ENCODE measurements around the gene ASTL. TPM values are rescaled to one million over a fixed set of nuclear protein-coding genes. Genes with fewer than 3 reads are reported as not detected.

The ASTL gene
- total RNA-seq, 1 donor from 2014 or later, result not detected

- no peak for DNase-seq (ENCODE audit: extremely low spot score, unreplicated experiment)
- Mint-ChIP-seq H3K36me3 (ENCODE audit: unreplicated experiment) (no peaks in the 10 kb centered on the region), H3K27me3 (ENCODE audit: unreplicated experiment) (peaks cover 46% of the 10 kb centered on the region), H3K27ac (ENCODE audit: unreplicated experiment) (no peak overlapping the region), H3K9me3 (ENCODE audit: unreplicated experiment) (no peaks in the 10 kb centered on the region), H3K4me3 (ENCODE audit: unreplicated experiment) (no peak overlapping the region), H3K4me1 (ENCODE audit: unreplicated experiment) (peaks cover 6% of the 10 kb centered on the region)
- TF ChIP-seq CTCF (IDR thresholded peaks at IDR 0.05), result no peak
Observed at GRCh38 chr2:96120991-96121390, 17.3 kb downstream of the ASTL start.

GRCh38 chr2:96120091-96120720, 18.1 kb downstream of the ASTL start:
- TF ChIP-seq CTCF (IDR thresholded peaks at IDR 0.05), result no peak
- H3K36me3 Mint-ChIP-seq (ENCODE audit: unreplicated experiment), result no peaks in the 10 kb centered on the region
- no peak for DNase-seq (ENCODE audit: extremely low spot score, unreplicated experiment)
- no peaks in the 10 kb centered on the region for H3K9me3 Mint-ChIP-seq (ENCODE audit: unreplicated experiment)
- no peak overlapping the region for H3K27ac Mint-ChIP-seq (ENCODE audit: unreplicated experiment)
- peaks cover 47% of the 10 kb centered on the region for H3K27me3 Mint-ChIP-seq (ENCODE audit: unreplicated experiment)
- H3K4me1 Mint-ChIP-seq (ENCODE audit: unreplicated experiment), result peaks cover 6% of the 10 kb centered on the region
- H3K4me3 Mint-ChIP-seq (ENCODE audit: unreplicated experiment), result no peak overlapping the region

- H3K9me3 Mint-ChIP-seq (ENCODE audit: unreplicated experiment), result no peaks in the 10 kb centered on the region
- DNase-seq (ENCODE audit: extremely low spot score, unreplicated experiment), result no peak
- H3K27ac Mint-ChIP-seq (ENCODE audit: unreplicated experiment), result no peak overlapping the region
- H3K4me3 Mint-ChIP-seq (ENCODE audit: unreplicated experiment), result no peak overlapping the region
- peaks cover 42% of the 10 kb centered on the region for H3K27me3 Mint-ChIP-seq (ENCODE audit: unreplicated experiment)
- H3K4me1 Mint-ChIP-seq (ENCODE audit: unreplicated experiment), result peaks cover 6% of the 10 kb centered on the region
- H3K36me3 Mint-ChIP-seq (ENCODE audit: unreplicated experiment), result no peaks in the 10 kb centered on the region
- TF ChIP-seq CTCF (IDR thresholded peaks at IDR 0.05), result no peak
Observed at GRCh38 chr2:96119389-96119751, 18.9 kb downstream of the ASTL start.

GRCh38 chr2:96118698-96119388, 19.5 kb downstream of the ASTL start:
- H3K27ac Mint-ChIP-seq (ENCODE audit: unreplicated experiment), result no peak overlapping the region

More at GRCh38 chr2:96118698-96119388, 19.5 kb downstream of the ASTL start:
- Mint-ChIP-seq H3K4me3 (ENCODE audit: unreplicated experiment) (no peak overlapping the region), H3K4me1 (ENCODE audit: unreplicated experiment) (peaks cover 6% of the 10 kb centered on the region), H3K27me3 (ENCODE audit: unreplicated experiment) (peaks cover 42% of the 10 kb centered on the region), H3K36me3 (ENCODE audit: unreplicated experiment) (no peaks in the 10 kb centered on the region), H3K9me3 (ENCODE audit: unreplicated experiment) (no peaks in the 10 kb centered on the region)
- no peak for DNase-seq (ENCODE audit: extremely low spot score, unreplicated experiment)
- TF ChIP-seq CTCF (IDR thresholded peaks at IDR 0.05), result no peak

Measured in osteocyte (in vitro differentiated cells).